Psoas muscle (tissue), 8 donors: Measurements from ENCODE around the gene CLEC9A. TPM values are rescaled to one million over a fixed set of nuclear protein-coding genes. Genes with fewer than 3 reads are reported as not detected.

ENCODE experiments used
- ATAC-seq, 4 donors: fragments of 200-7000 bp; cut with Tn5 transposase; one replicate each; pipeline ENCODE4 v1.9.1; 2020; ENCODE audit warnings: moderate library complexity in 3 of 4, mild to moderate bottlenecking in 2 of 4
- DNase-seq, 2 donors: peaks; one replicate each; pipeline ENCODE4 v3.0.0-alpha.2; 2020
- H3K27ac ChIP-seq: fragments of 200-600 bp; one replicate; pipeline ENCODE4 v1.8.0; 2022
- H3K27me3 ChIP-seq, 3 donors: fragments of 200-600 bp in 1 of 3; one replicate each; pipeline versions ENCODE4 v1.6.1 to v1.8.0; 2013 to 2022; ENCODE audit warnings: low read length in 2 of 3, mild to moderate bottlenecking in 2 of 3, moderate library complexity in 1 of 3; ENCODE audit not compliant: insufficient read depth in 3 of 3
- H3K36me3 ChIP-seq, 2 donors: fragments of 200-600 bp in 1 of 2; one replicate each; pipeline versions ENCODE4 v1.6.1 to v1.8.0; 2013 to 2022; ENCODE audit warnings: low read depth in 1 of 2, mild to moderate bottlenecking in 1 of 2, moderate library complexity in 1 of 2; ENCODE audit not compliant: insufficient read depth in 1 of 2
- H3K4me1 ChIP-seq: fragments of 200-600 bp; one replicate; pipeline ENCODE4 v1.8.0; 2022
- H3K4me3 ChIP-seq: fragments of 200-600 bp; one replicate; pipeline ENCODE4 v1.8.0; 2022; ENCODE audit warnings: mild to moderate bottlenecking
- H3K9me3 ChIP-seq: fragments of 200-600 bp; one replicate; pipeline ENCODE4 v1.8.0; 2022
- WGBS, 3 donors: extraction: QIAGEN DNeasy Blood & Tissue Kit; methylation state at CpG; one replicate each; pipeline versions ENCODE4 v1.1.6 to v1.1.7; 2013; 5-methylcytosine and 5-hydroxymethylcytosine counted together
- intact Hi-C, 2 donors: fragments of 100-400 bp; cut with DNase I; formaldehyde crosslinking; loops; one replicate each; pipeline versions ENCODE4 v1.11.0 to v1.14.2; 2022
- long read RNA-seq, 2 donors: library from polyadenylated mRNA; unstranded; transcript quantifications; one replicate each; pipeline ENCODE4 v2.0.0, GENCODE V29; 2021
- polyA plus RNA-seq, 3 donors: library from polyadenylated mRNA; stranded (reverse); fragments of 200-250 nt; gene quantifications; one replicate each; pipeline ENCODE4 v1.2.3, GENCODE V29; 2013
- total RNA-seq, 4 donors: library from RNA; stranded (reverse); fragmentation: NEBNext Ultra II Directional in 2 of 4; extraction: Animal tissue kit (Norgen Biotek cat#: 25700) in 2 of 4; gene quantifications; one replicate each; pipeline versions ENCODE4 v1.2.1 to v1.2.4, GENCODE V29; 2021 to 2023
- TF ChIP-seq, protein P1 (sequence below): fragments of 200-600 bp; IDR thresholded peaks from one replicate; pipeline ENCODE4 v1.8.0; 2022; ENCODE audit warnings: antibody characterized with exemption
- donor health status: healthy with polysubstance abuse.
- donor health status: DM: no; HTN: no; CAD: no; lungs with moderate emphysema.
- donor health status: Bipolar disorder and iron deficiency.
- donor health status: healthy.
- donor health status: DM: yes; HTN: yes; CAD: no.
- donor health status: DM: no; HTN: no; CAD: no.
- donor health status: DM: no; HTN: no; CAD: no.
- donor health status: DM: yes; HTN: yes; CAD: no.

The CLEC9A gene
- not detected for total RNA-seq
- polyA plus RNA-seq = under 1 TPM in 1 of 3 donors, not detected in 2; 0.05 TPM
- long read RNA-seq, donor 1 = 0 reads
- long read RNA-seq, donor 2 = 0 reads

GRCh38 chr12:10030446-10030845 lies at the start of gene CLEC9A:
CLEC9A (plus strand) TSS chr12:10030682; CDS start chr12:10052688, 22,006 bp downstream.
- Histone ChIP-seq H3K4me3 (no peak within 1 kb of the TSS), H3K36me3 (no peaks in the 10 kb centered on the region), H3K27me3 (no peaks in the 10 kb centered on the region), H3K9me3 (no peaks in the 10 kb centered on the region), H3K4me1 (no peaks in the 10 kb centered on the region), H3K27ac (no peak within 1 kb of the TSS)
- TF ChIP-seq, protein P1, sequence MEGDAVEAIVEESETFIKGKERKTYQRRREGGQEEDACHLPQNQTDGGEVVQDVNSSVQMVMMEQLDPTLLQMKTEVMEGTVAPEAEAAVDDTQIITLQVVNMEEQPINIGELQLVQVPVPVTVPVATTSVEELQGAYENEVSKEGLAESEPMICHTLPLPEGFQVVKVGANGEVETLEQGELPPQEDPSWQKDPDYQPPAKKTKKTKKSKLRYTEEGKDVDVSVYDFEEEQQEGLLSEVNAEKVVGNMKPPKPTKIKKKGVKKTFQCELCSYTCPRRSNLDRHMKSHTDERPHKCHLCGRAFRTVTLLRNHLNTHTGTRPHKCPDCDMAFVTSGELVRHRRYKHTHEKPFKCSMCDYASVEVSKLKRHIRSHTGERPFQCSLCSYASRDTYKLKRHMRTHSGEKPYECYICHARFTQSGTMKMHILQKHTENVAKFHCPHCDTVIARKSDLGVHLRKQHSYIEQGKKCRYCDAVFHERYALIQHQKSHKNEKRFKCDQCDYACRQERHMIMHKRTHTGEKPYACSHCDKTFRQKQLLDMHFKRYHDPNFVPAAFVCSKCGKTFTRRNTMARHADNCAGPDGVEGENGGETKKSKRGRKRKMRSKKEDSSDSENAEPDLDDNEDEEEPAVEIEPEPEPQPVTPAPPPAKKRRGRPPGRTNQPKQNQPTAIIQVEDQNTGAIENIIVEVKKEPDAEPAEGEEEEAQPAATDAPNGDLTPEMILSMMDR = no peak
- WGBS, 3 donors = 94 to 97% (median 94%) methylated on average over 14 of the region's 14 CpGs
- intact Hi-C loops = loop anchor here in 1 of 2 donors (5.0 to 10.0 kb wide), 2 partner anchors 112 to 164 kb away; no protein-coding TSS in a partner anchor
- no peak for DNase-seq
- no peak for ATAC-seq

DNA sequence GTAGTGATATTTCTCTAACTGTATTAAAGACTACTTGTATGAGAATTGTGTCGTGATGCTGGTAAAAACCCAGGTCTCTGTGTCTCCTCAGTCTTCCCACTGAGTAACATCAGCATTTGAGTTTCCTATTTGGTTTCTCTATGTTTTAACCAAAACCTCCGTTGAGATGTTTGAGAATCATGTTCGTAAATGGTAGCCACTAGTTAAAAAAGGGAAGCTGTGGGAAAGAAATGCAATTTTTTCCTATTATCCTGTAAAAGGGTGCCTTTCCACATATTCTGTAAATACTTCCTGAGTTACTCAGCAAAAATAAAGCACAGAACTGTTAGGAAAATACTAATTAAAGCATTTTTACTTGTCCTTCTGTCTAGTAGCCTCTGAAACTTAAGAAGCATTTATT lies 38.6 kb upstream of the CLEC9A start:
- no peaks in the 10 kb centered on the region for H3K4me1 ChIP-seq

DNA sequence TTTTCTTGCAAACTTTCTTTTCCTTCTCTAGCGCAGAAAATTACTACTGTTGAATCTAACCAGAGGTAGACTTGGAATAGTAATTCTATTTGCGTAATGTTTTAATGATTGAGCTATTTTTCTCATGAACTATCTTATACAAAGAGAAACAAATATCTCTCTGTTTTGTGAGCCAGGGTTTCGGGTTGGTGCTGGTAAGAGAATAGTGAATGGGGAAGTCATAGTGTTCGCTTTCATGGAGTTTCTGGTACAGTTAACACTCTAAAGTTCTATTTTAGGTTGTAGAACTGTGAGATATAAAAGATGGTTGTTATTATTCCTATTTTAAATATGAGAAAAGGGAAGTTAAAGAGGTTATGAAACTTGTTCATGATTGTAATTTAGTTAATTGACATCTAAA lies 38.2 kb upstream of the CLEC9A start:
- WGBS, 3 donors = 83 to 85% (median 84%) methylated on average over 4 of the region's 4 CpGs
- intact Hi-C loops = no loop called here

More for the DNA sequence above, 38.6 kb upstream of the CLEC9A start:
- no peaks in the 10 kb centered on the region for H3K36me3 ChIP-seq
- H3K4me3 ChIP-seq = no peak overlapping the region
- DNase-seq (no peak), ATAC-seq (no peak)
- intact Hi-C loops = no loop called here
- H3K9me3 ChIP-seq = no peaks in the 10 kb centered on the region
- no peak overlapping the region for H3K27ac ChIP-seq
- 65 to 74% (median 70%) methylated on average over 3 of the region's 3 CpGs for WGBS, 3 donors
- H3K27me3 ChIP-seq = peaks cover 0 to 1% (median 0%) of the 10 kb centered on the region in 3 donors
- TF ChIP-seq, protein P1 = no peak

GRCh38 chr12:9999016-9999415 lies 31.5 kb upstream of the CLEC9A start, which contains the start of gene CLEC1B:
CLEC1B (minus strand) TSS chr12:9999121; CDS start chr12:9999100, 21 bp downstream.
- no peak within 1 kb of the TSS for H3K27ac ChIP-seq
- 87 to 92% (median 91%) methylated on average over 3 of the region's 3 CpGs for WGBS, 3 donors
- ATAC-seq (no peak), DNase-seq (no peak)
- H3K9me3 ChIP-seq = no peaks in the 10 kb centered on the region
- H3K27me3 ChIP-seq = peaks cover 0 to 3% (median 0%) of the 10 kb centered on the region in 3 donors
- intact Hi-C loops = no loop called here
- TF ChIP-seq, protein P1 = no peak
- no peak within 1 kb of the TSS for H3K4me3 ChIP-seq
- H3K4me1 ChIP-seq = no peaks in the 10 kb centered on the region
- H3K36me3 ChIP-seq = no peaks in the 10 kb centered on the region

More for the DNA sequence above, 38.2 kb upstream of the CLEC9A start:
- H3K36me3 ChIP-seq = no peaks in the 10 kb centered on the region
- TF ChIP-seq, protein P1 = no peak
- peaks cover 0 to 3% (median 0%) of the 10 kb centered on the region in 3 donors for H3K27me3 ChIP-seq
- DNase-seq (no peak), ATAC-seq (no peak)
- no peaks in the 10 kb centered on the region for H3K9me3 ChIP-seq
- H3K27ac ChIP-seq = no peak overlapping the region
- no peak overlapping the region for H3K4me3 ChIP-seq
- no peaks in the 10 kb centered on the region for H3K4me1 ChIP-seq
